DND-41 (cell line): ENCODE results near the gene CDK12.
"Not testable (repeated sequence)": the region's sequence is repeated elsewhere in the genome, so short reads cannot be mapped to it uniquely, and the experiment has no call there.

Experiments used
- ATAC-seq: fragments of 200-7000 bp; cut with Tn5 transposase; 3 replicates; pipeline ENCODE4 v1.9.1; 2021; ENCODE audit warnings: low read depth; ENCODE audit not compliant: insufficient read depth
- DNase-seq: peaks from one replicate; pipeline ENCODE4 v3.0.0-alpha.2; 2020
- H2AFZ ChIP-seq: 2 replicates; pipeline ENCODE4 v1.6.0; 2012; ENCODE audit warnings: low read depth, low read length
- H3K27ac ChIP-seq: 2 replicates; pipeline ENCODE4 v1.5.1; 2012; ENCODE audit warnings: low read length, inconsistent platforms
- H3K27me3 ChIP-seq: fragments of 200-600 bp; sonication (generic); 2 replicates; pipeline ENCODE4 v1.6.0; 2012; ENCODE audit warnings: low read length, mild to moderate bottlenecking, inconsistent platforms; ENCODE audit not compliant: insufficient read depth, poor library complexity
- H3K36me3 ChIP-seq: 2 replicates; pipeline ENCODE4 v1.5.1; 2012; ENCODE audit warnings: low read length, inconsistent platforms; ENCODE audit not compliant: insufficient read depth
- H3K4me1 ChIP-seq: 2 replicates; pipeline ENCODE4 v1.5.1; 2012; ENCODE audit warnings: mild to moderate bottlenecking, low read length; ENCODE audit not compliant: insufficient read depth
- H3K4me2 ChIP-seq: 2 replicates; pipeline ENCODE4 v1.6.0; 2012; ENCODE audit warnings: mild to moderate bottlenecking, moderate library complexity, low read length, inconsistent platforms; ENCODE audit not compliant: insufficient read depth
- H3K4me3 ChIP-seq, 2 experiments: fragments of 200-600 bp in 1 of 2; shearing (Covaris generic) in 1 of 2; 2 replicates each; pipeline ENCODE4 v1.5.1; 2012 to 2016; ENCODE audit warnings: inconsistent platforms in 2 of 2, low read length in 2 of 2, mild to moderate bottlenecking in 2 of 2, low read depth in 1 of 2, moderate library complexity in 1 of 2
- H3K79me2 ChIP-seq: 2 replicates; pipeline ENCODE4 v1.6.0; 2012; ENCODE audit warnings: low read length, inconsistent platforms; ENCODE audit not compliant: insufficient read depth
- H3K9ac ChIP-seq: 2 replicates; pipeline ENCODE4 v1.6.0; 2012; ENCODE audit warnings: low read depth, mild to moderate bottlenecking, inconsistent platforms, low read length, moderate library complexity
- H3K9me3 ChIP-seq: 2 replicates; pipeline ENCODE4 v1.5.1; 2012; ENCODE audit warnings: low read length, moderate library complexity, mild to moderate bottlenecking, inconsistent platforms; ENCODE audit not compliant: insufficient read depth, severe bottlenecking
- H4K20me1 ChIP-seq: 2 replicates; pipeline ENCODE4 v1.6.0; 2012; ENCODE audit warnings: low read length; ENCODE audit not compliant: insufficient read depth
- CTCF ChIP-seq: IDR thresholded peaks from 2 replicates; pipeline ENCODE4 v1.5.1; 2012; ENCODE audit warnings: borderline replicate concordance, low read length, moderate library complexity, mild to moderate bottlenecking; ENCODE audit not compliant: poor library complexity, severe bottlenecking; ENCODE audit errors: extremely low read depth
- EZH2 ChIP-seq: IDR thresholded peaks from 3 replicates; pipeline ENCODE4 v1.6.1; 2012; ENCODE audit warnings: borderline replicate concordance, low read depth, mild to moderate bottlenecking, moderate library complexity, low read length, inconsistent platforms; ENCODE audit not compliant: severe bottlenecking

CDK12 gene

GRCh38 chr17:39461113-39461925 lies at the start of gene CDK12:
TSS of gene CDK12 (plus strand) at chr17:39461486. CDS start at chr17:39462072, 586 bp downstream.
- H3K79me2 ChIP-seq, result peaks cover 51% of the 10 kb centered on the region
- H3K4me2 ChIP-seq, result peak within 1 kb of the TSS; percentile 87
- peak within 1 kb of the TSS; percentile 93 for H2AFZ ChIP-seq
- H3K27ac ChIP-seq, result peak within 1 kb of the TSS; percentile 87
- peaks cover 44% of the 10 kb centered on the region for H3K4me1 ChIP-seq
- peaks cover 15% of the 10 kb centered on the region; the same call in 1 of the 2 replicates for H3K36me3 ChIP-seq
- H3K27me3 ChIP-seq, result no peaks in the 10 kb centered on the region
- ATAC-seq (peak; percentile 87), DNase-seq (peak; percentile 98)
- peak within 1 kb of the TSS; percentile 86 for H3K9ac ChIP-seq
- H4K20me1 ChIP-seq, result peaks cover 39% of the 10 kb centered on the region
- TF ChIP-seq CTCF (peak; percentile 9), EZH2 (no peak)
- peak within 1 kb of the TSS; percentile 43 to 67 for H3K4me3 ChIP-seq
- no peaks in the 10 kb centered on the region for H3K9me3 ChIP-seq

GRCh38 chr17:39416141-39416540 lies 45.1 kb upstream of the CDK12 start:
- Histone ChIP-seq H2AFZ (no peak overlapping the region), H3K27me3 (no peaks in the 10 kb centered on the region), H3K9me3 (no peaks in the 10 kb centered on the region), H3K79me2 (peaks cover 4% of the 10 kb centered on the region; the same call in 1 of the 2 replicates), H3K4me1 (no peaks in the 10 kb centered on the region), H3K4me2 (no peak overlapping the region), H3K9ac (no peak overlapping the region), H3K36me3 (peaks cover 81% of the 10 kb centered on the region), H3K27ac (no peak overlapping the region), H4K20me1 (no peaks in the 10 kb centered on the region), H3K4me3 (no peak overlapping the region)
- ATAC-seq, result no peak
- no peak for DNase-seq
- TF ChIP-seq CTCF, result no peak
- no peak for TF ChIP-seq EZH2

GRCh38 chr17:39429600-39429999 lies 31.7 kb upstream of the CDK12 start:
- TF ChIP-seq EZH2 (no peak), CTCF (no peak)
- Histone ChIP-seq H3K4me3 (no peak overlapping the region), H4K20me1 (no peaks in the 10 kb centered on the region), H3K9me3 (no peaks in the 10 kb centered on the region), H3K4me2 (no peak overlapping the region), H3K27me3 (no peaks in the 10 kb centered on the region), H3K4me1 (no peaks in the 10 kb centered on the region), H3K36me3 (peaks cover 85% of the 10 kb centered on the region), H2AFZ (no peak overlapping the region), H3K27ac (no peak overlapping the region), H3K79me2 (peaks cover 5% of the 10 kb centered on the region), H3K9ac (no peak overlapping the region)
- DNase-seq (no peak), ATAC-seq (no peak)

- peaks cover 17% of the 10 kb centered on the region; the same call in 1 of the 2 replicates for H3K79me2 ChIP-seq
- H3K27me3 ChIP-seq, H3K4me3 ChIP-seq, H3K27ac ChIP-seq, DNase-seq, H3K4me2 ChIP-seq, H3K4me1 ChIP-seq, H4K20me1 ChIP-seq, H3K9me3 ChIP-seq, H2AFZ ChIP-seq, ATAC-seq, H3K9ac ChIP-seq: not testable (repeated sequence)
- peaks cover 86% of the 10 kb centered on the region for H3K36me3 ChIP-seq
These were observed 21.4 kb upstream of the CDK12 start for GRCh38 chr17:39439868-39440267.
